ENCODE data around the gene PGM2L1.
"Not testable (repeated sequence)": the region's sequence is repeated elsewhere in the genome, so short reads cannot be mapped to it uniquely, and the experiment has no call there.

The PGM2L1 gene

DNA sequence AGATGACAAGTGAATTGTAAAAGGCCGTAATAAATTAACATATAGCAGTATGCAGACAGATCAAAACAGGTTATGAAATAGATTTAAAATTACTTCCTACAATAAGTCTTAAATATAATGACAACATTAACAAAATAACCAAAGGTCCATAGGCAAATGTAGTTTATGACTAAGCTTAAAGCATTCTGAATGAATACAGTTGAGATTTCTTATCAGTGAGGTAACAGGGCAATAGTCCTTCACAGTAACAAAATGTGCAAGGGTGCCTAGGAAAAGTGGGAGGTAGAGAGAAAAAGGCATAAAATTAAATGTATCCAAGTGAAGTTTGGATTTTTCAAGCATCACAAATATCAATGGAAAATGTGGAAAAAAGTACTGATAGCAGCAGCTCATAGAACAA, 65.9 kb downstream of the PGM2L1 start:
- FAIRE-seq, result no peak

DNA sequence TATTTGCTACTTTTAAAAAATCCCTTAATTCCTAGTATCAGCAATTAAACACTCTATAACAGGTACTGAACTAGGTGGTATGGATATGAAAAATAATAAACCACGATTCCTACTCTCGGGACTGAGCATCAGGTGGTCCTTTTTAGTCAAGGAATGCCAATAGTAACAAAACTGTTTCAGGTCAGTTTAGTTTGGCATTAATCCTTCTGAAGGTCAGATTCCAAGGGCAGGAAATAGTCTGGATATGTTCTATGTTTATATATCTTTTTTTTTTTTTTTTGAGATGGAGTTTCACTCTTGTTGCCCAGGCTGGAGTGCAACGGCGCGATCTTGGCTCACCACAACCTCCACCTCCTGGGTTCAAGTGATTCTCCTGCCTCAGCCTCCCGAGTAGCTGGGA, 67.2 kb downstream of the PGM2L1 start:
- not testable (repeated sequence) for FAIRE-seq

DNA sequence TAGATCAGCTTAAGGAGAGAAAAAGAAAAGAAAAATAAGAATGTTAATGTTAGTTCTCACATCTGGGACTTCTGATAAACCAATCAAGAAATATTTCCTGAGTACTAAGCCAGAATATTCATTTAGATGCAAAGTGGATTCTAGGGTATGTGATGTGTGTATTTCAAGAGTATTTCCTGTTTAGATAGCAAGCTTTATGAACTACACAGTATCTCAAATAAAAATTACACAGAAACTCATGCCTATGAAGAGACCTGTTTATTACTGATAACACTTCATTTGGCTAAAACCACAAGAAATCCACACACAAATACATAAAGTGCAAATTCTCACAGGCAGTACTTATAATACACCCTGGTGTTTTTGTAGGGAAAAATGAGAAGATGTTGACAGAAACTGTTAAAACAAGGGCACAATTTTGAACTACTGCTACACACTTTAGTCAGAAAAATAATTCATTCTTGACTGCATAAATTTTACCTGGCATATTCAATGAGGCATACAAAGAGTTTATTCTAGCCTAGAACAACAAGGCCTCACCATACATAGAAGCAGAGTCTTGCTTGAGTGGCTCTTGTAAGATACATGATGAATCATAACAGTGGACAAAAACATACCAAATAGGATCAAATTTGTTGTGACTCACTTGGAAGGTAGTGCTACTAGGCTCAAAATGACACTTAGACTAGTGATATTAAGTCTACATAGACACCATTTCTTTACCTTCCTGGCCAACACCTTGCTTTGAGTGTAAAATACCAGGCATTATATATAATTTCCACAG, 68.0 kb downstream of the PGM2L1 start:
- FAIRE-seq, result no peak

GRCh38 chr11:74327076-74327475, 71.2 kb downstream of the PGM2L1 start:
- no peak for FAIRE-seq

DNA sequence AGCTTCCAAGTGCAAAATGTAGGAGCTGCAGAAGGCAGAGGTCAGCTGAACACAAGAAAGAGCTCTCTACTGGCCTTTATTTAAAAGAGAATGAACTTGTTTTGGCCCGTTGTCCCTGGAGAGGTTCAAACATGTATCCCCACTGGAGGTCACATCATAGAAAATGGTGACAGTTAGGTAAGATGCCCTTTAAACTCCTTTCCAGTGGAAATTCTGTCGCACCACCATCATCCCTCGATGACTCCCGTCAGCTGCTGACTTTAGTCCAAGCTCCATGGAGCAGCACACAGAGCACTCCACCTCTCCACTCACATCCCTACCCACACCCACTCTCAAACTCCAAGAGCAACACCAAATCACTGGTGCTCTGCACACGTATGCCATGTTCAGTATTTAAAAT, 71.6 kb downstream of the PGM2L1 start:
- no peak for FAIRE-seq

- no peak for FAIRE-seq
Measured at GRCh38 chr11:74325649-74326645, 72.3 kb downstream of the PGM2L1 start.

- no peak for FAIRE-seq
Measured at GRCh38 chr11:74322667-74323066, 75.6 kb downstream of the PGM2L1 start.

DNA sequence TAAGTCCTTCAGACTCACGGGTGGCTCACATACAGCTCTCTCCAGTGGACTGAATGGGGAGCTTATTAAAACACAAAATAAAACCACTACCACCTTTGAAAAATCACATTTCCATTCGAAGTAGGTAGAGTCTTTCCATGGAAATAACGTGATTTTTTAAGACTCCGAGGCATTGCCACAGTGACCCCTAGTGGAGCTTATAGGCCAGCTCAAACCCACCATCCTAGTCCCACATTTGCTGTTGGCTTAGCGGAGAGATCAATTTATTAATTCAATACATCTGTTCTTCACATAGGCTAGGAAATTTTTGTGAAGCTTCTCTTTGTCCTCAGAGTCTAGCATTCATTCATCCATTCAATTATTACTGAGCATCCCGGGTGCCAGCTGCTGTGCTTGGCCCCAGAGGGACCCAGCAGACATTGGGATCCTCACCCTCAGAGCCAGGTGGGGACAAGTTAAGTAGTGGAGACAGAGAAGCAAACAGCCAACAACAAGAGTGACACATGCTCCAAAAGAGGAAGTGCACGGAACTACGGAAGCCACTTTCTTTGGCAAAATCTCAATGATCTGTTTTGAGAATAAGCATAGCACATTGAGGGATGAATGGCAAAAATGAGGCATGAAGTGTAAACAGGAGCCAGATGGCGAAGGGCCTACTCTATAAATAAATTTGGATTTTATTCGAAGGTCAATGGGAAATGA, 76.6 kb downstream of the PGM2L1 start:
- FAIRE-seq, result peak; percentile 53

- no peak for FAIRE-seq
Measured at GRCh38 chr11:74320538-74320937, 77.7 kb downstream of the PGM2L1 start.

GRCh38 chr11:74319139-74319816, 79.0 kb downstream of the PGM2L1 start:
- FAIRE-seq, result no peak

GRCh38 chr11:74318241-74318932, 79.8 kb downstream of the PGM2L1 start:
- FAIRE-seq, result no peak

GRCh38 chr11:74316772-74317505, 81.3 kb downstream of the PGM2L1 start:
- FAIRE-seq, result no peak

- FAIRE-seq, result no peak
Measured at GRCh38 chr11:74312326-74312725, 85.9 kb downstream of the PGM2L1 start.

- no peak for FAIRE-seq
Measured at GRCh38 chr11:74311352-74311926, 86.8 kb downstream of the PGM2L1 start, which contains the start of gene P4HA3. TSS of gene P4HA3 (minus strand) at chr11:74311640. CDS start at chr11:74311611, 29 bp downstream.

DNA sequence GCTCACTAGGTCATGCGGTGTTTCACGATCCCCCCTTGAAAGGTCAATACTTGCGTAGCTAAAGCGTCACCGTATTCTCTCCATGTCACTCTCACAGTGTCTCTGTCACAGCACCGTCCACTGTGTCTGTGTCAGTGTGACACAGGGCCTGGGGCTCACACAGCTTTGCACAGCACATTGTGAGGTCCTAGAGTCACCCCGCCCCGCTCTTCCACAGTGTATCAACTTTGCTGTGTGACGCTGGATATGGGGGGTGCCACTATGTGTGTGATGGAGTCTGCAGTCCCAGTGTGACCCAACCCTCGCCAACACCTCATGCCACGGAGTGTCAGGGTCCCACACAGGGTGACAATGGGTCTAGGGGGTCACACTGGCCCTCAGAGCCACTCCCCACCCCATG, 87.4 kb downstream of the PGM2L1 start:
- FAIRE-seq, result no peak

DNA sequence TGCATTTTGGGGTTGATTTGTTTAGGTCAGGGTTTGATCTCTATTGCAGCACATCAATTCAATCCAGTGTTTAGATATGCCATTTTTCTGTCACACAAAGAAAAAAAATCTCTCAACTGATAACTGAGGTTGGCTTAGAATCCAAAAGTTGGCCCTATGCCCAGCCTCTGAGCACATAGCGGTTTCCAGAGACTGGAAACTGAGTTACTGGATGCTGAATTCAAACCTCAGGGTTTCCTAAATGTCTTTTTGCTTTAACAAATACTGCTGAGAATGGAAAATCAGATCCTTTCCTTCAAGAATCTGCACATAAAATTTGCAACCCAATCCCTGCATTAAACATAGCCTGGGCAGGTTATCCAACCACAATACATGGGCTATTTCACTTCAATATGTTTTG, 90.8 kb downstream of the PGM2L1 start:
- FAIRE-seq, result no peak

DNA sequence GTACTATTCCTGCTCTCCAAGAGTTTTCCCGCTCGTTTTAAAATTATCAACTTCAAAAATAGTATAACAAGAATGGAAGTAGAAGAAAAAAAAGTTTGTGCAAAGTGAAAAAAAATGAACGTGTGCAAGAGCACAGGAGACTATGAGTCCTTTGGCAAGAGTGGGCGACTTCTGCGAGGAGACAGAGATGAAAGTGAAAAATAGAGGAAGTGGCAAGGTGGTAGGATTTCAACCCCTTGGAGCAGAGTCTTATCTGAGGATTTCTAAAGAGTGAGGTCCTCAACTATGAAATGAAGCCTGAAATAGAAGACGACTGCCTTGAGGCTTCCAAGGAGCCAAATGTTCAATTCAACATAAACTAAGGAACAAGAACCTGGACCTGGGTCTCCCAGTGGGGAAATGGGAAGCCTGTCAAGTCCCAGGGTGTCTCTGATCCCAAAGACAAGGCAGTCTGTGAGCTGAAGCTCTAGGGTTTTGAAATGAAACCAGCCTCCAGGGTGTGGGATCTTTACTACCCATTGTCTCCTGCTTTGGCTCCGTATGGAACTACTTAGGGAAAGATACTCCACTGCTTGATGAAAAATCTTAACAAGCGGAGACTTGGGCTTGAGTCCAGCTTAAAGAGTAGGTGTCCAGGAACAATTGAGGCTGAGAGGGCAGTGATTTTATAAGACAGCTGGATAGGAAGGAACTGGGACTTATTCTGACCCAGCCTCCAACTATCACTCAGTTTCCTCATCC, 91.6 kb downstream of the PGM2L1 start:
- no peak for FAIRE-seq

DNA sequence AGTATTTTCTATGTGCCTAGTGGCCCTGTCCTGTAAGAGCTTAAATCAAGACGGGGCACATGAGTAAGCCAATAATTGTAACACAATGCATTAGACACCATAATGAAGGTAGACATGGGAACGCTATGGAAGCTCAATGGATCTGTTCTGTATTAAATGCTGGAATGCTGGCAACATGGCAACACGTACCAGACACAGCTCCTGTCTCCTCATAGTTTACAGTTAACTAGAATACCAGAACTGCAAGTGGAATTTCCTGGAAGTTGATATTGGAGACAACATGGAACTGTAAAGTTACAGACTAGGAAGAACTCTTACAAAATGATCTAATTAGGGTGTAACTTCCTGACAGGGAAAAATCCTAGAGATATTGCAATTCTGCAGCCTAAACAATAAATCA, 99.2 kb downstream of the PGM2L1 start:
- FAIRE-seq, result no peak

DNA sequence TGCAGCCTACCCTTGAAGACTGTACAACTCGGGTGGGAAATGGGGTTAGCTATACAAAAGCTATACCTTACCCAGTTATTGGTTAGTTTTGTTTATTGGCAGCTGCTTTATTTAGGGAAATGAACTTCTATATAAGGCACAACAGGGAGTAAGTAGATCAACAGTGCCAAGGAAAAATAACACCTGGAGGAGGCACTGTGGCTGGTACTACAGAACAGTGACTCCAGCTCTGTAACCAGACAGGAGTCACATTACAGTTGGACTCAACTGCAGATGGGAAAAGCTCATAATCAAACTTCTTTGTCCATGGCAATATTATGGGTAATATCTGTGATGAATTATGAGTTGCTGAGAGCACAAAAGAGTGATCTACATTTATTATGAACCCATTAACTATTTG, 100.7 kb downstream of the PGM2L1 start:
- no peak for FAIRE-seq

DNA sequence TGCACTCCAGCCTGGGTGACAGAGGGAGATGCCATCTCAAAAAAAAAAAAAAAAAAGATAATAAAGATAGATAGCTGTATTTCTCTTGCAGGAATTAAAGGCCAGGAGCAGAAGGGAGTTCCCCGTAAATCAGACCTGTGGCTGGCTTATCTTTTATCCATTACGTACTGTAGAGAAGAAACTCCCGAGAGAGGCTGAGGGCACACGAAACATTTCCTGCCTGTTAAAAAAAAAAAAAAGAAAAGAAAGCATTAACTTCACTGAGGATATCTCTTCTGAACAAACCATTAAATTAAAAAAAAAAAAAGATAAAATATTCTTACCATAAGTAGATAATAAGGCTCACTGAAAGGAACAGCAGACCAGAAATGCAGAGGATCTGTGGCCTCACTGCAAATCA, 109.3 kb downstream of the PGM2L1 start:
- no peak for FAIRE-seq
